Uterus (tissue), 4 donors: Measurements from ENCODE around the gene ADGRL3. TPM values are rescaled to one million over a fixed set of nuclear protein-coding genes. Genes with fewer than 3 reads are reported as not detected.
"Not testable (repeated sequence)": the region's sequence is repeated elsewhere in the genome, so short reads cannot be mapped to it uniquely, and the experiment has no call there.

Source experiments
- DNase-seq, 2 donors: peaks; one replicate each; pipeline ENCODE4 v3.0.0-alpha.2; 2019 to 2020
- H3K27ac ChIP-seq, 2 donors: fragments of 200-600 bp; sonication (generic); 1 replicate in 1 of 2; 2 replicates in 1 of 2; pipeline ENCODE4 v1.5.1; 2016 to 2018
- H3K27me3 ChIP-seq, 2 donors: fragments of 200-600 bp; sonication (generic); one replicate each; pipeline ENCODE4 v1.5.1; 2018 to 2019; ENCODE audit warnings: control low read depth in 1 of 2
- H3K36me3 ChIP-seq, 2 donors: fragments of 200-600 bp; sonication (generic); one replicate each; pipeline ENCODE4 v1.5.1; 2019; ENCODE audit warnings: control low read depth in 1 of 2
- H3K4me1 ChIP-seq, 2 donors: fragments of 200-600 bp; sonication (generic); one replicate each; pipeline ENCODE4 v1.5.1; 2018 to 2019; ENCODE audit warnings: control low read depth in 1 of 2
- H3K4me3 ChIP-seq, 2 donors: fragments of 200-600 bp; sonication (generic); 1 replicate in 1 of 2; 2 replicates in 1 of 2; pipeline ENCODE4 v1.5.1; 2018 to 2019; ENCODE audit warnings: mild to moderate bottlenecking in 1 of 2
- H3K9me3 ChIP-seq, 2 donors: fragments of 200-600 bp; sonication (generic); one replicate each; pipeline ENCODE4 v1.5.1; 2019; ENCODE audit warnings: control low read depth in 1 of 2
- CTCF ChIP-seq, 4 experiments: fragments of 200-600 bp in 2 of 4; fragments of 450-650 bp in 2 of 4; sonication (generic) in 2 of 4; IDR thresholded peaks; one replicate each; pipeline ENCODE4 v1.5.1; 2016 to 2019; ENCODE audit warnings: antibody characterized with exemption in 4 of 4, mild to moderate bottlenecking in 2 of 4, moderate library complexity in 1 of 4
- POLR2A ChIP-seq, 2 donors: fragments of 450-650 bp; IDR thresholded peaks; one replicate each; pipeline ENCODE4 v1.6.1; 2016; ENCODE audit warnings: antibody characterized with exemption in 2 of 2, mild to moderate bottlenecking in 1 of 2, moderate library complexity in 1 of 2
- intact Hi-C: fragments of 100-400 bp; cut with DNase I; formaldehyde crosslinking; loops from one replicate; pipeline ENCODE4 v1.15.1; 2023; ENCODE audit warnings: low total_unique reads
- total RNA-seq, 4 donors: library from RNA; depleted of rRNA in 3 of 4; stranded (reverse); fragments of >200 nt in 3 of 4; gene quantifications; one replicate each; pipeline versions ENCODE4 v1.1.0 to v1.2.4, GENCODE V29; 2014 to 2023
- donor health status: DM: yes; HTN: yes; CAD: no.

ADGRL3 gene
- total RNA-seq, 4 donors from 2014 or later: 31.5 to 411 (median 74.3) TPM

GRCh38 chr4:61985426-61985825, 785.3 kb downstream of the ADGRL3 start:
- intact Hi-C loops: no loop called here
- TF ChIP-seq POLR2A (IDR thresholded peaks at IDR 0.05) (no peak), CTCF (IDR thresholded peaks at IDR 0.05) (no peak)
- H3K36me3 ChIP-seq: no peaks in the 10 kb centered on the region

DNA sequence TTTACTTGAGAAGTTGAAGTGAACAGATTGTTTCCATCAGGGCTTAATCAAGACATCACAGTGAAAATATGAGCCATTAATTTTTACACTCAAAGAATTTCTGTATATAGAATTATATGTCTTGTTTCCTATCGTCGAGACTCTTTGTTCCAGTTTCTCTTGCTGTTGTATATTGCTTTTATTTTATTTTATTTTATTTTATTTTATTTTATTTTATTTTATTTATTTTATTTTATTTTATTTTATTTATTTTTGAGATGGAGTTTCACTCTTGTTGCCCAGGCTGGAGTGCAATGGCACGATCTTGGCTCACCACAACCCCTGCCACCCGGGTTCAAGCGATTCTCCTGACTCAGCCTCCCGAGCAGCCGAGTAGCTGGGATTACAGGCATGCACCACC, 786.8 kb downstream of the ADGRL3 start:
- H3K36me3 ChIP-seq, intact Hi-C loops, H3K4me3 ChIP-seq, H3K27ac ChIP-seq, DNase-seq, H3K27me3 ChIP-seq, H3K4me1 ChIP-seq, H3K9me3 ChIP-seq: not testable (repeated sequence)

More at GRCh38 chr4:61985426-61985825, 785.3 kb downstream of the ADGRL3 start:
- Histone ChIP-seq H3K27me3 (no peaks in the 10 kb centered on the region), H3K4me1 (no peaks in the 10 kb centered on the region), H3K4me3 (no peak overlapping the region), H3K9me3 (no peaks in the 10 kb centered on the region), H3K27ac (no peak overlapping the region)
- DNase-seq: no peak

DNA sequence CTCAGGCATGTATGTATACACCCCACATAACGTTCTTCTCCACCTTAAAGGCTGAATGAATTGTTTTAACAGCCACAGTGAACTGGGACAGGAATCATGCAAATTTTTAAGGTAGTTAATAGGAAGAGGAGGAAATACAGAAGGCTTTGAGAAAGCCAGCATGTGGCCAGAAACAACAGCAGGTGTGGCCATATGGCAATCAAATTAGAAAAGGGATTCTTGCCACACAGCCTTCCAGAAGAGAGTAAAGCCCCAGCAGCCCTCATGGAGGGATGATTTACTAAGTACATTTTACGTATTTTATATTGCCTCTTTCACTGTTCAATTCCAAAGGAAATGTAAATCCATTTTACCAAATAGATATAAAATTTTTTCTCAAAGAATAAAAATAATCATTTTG, 792.2 kb downstream of the ADGRL3 start:
- DNase-seq: no peak
- no peaks in the 10 kb centered on the region for H3K36me3 ChIP-seq
- no peak overlapping the region for H3K4me3 ChIP-seq
- H3K27me3 ChIP-seq: no peaks in the 10 kb centered on the region
- no peak overlapping the region for H3K27ac ChIP-seq
- no peaks in the 10 kb centered on the region for H3K9me3 ChIP-seq
- no peaks in the 10 kb centered on the region for H3K4me1 ChIP-seq
- TF ChIP-seq POLR2A (IDR thresholded peaks at IDR 0.05) (no peak), CTCF (IDR thresholded peaks at IDR 0.05) (no peak)
- intact Hi-C loops: no loop called here

GRCh38 chr4:61994036-61994435, 793.9 kb downstream of the ADGRL3 start:
- Histone ChIP-seq H3K27me3 (no peaks in the 10 kb centered on the region), H3K4me1 (no peaks in the 10 kb centered on the region), H3K9me3 (no peaks in the 10 kb centered on the region), H3K36me3 (no peaks in the 10 kb centered on the region), H3K27ac (no peak overlapping the region), H3K4me3 (no peak overlapping the region)
- no peak for DNase-seq
- intact Hi-C loops: no loop called here
- TF ChIP-seq POLR2A (IDR thresholded peaks at IDR 0.05) (no peak), CTCF (IDR thresholded peaks at IDR 0.05) (no peak)

- Histone ChIP-seq H3K4me3 (no peak overlapping the region), H3K9me3 (no peaks in the 10 kb centered on the region), H3K36me3 (peaks cover 0 to 4% of the 10 kb centered on the region in 2 donors), H3K27ac (no peak overlapping the region), H3K27me3 (no peaks in the 10 kb centered on the region), H3K4me1 (no peaks in the 10 kb centered on the region)
- no peak for DNase-seq
- intact Hi-C loops: no loop called here
- TF ChIP-seq CTCF (IDR thresholded peaks at IDR 0.05) (no peak), POLR2A (IDR thresholded peaks at IDR 0.05) (no peak)
Observed at GRCh38 chr4:61995717-61996340, 795.7 kb downstream of the ADGRL3 start.

- H3K4me1 ChIP-seq: no peaks in the 10 kb centered on the region
- intact Hi-C loops: no loop called here
- DNase-seq: no peak
- no peak overlapping the region for H3K4me3 ChIP-seq
- no peak overlapping the region for H3K27ac ChIP-seq
- no peaks in the 10 kb centered on the region for H3K9me3 ChIP-seq
- H3K27me3 ChIP-seq: no peaks in the 10 kb centered on the region
- TF ChIP-seq POLR2A (IDR thresholded peaks at IDR 0.05) (no peak), CTCF (IDR thresholded peaks at IDR 0.05) (no peak)
- H3K36me3 ChIP-seq: peaks cover 0 to 4% of the 10 kb centered on the region in 2 donors
Observed at GRCh38 chr4:61996943-61997342, 796.8 kb downstream of the ADGRL3 start.
